22Rv1 (cell line): ENCODE measurements around the gene LFNG.

Experiments used
- H3K27ac ChIP-seq: fragments of 450-650 bp; 2 replicates; pipeline ENCODE4 v1.5.1; 2017
- CTCF ChIP-seq: fragments of 450-650 bp; IDR thresholded peaks from 2 replicates; pipeline ENCODE4 v1.5.1; 2017; ENCODE audit warnings: mild to moderate bottlenecking
- ZFX ChIP-seq: fragments of 450-650 bp; IDR thresholded peaks from 2 replicates; pipeline ENCODE4 v1.6.1; 2017; ENCODE audit warnings: antibody characterized with exemption, borderline replicate concordance

The LFNG gene

GRCh38 chr7:2498708-2499107, 20.9 kb upstream of the LFNG start:
- no peak overlapping the region for H3K27ac ChIP-seq
- TF ChIP-seq CTCF: no peak
- TF ChIP-seq ZFX: no peak

GRCh38 chr7:2499181-2499580, 20.4 kb upstream of the LFNG start:
- H3K27ac ChIP-seq: no peak overlapping the region
- no peak for TF ChIP-seq ZFX
- no peak for TF ChIP-seq CTCF

- H3K27ac ChIP-seq: no peak overlapping the region
- TF ChIP-seq CTCF (no peak), ZFX (no peak)
Observed at GRCh38 chr7:2499719-2500430, 19.7 kb upstream of the LFNG start.

GRCh38 chr7:2500701-2501100, 18.9 kb upstream of the LFNG start:
- TF ChIP-seq ZFX (no peak), CTCF (no peak)
- H3K27ac ChIP-seq: no peak overlapping the region

- TF ChIP-seq ZFX: no peak
- no peak for TF ChIP-seq CTCF
Observed at GRCh38 chr7:2501947-2502646, 17.5 kb upstream of the LFNG start.

GRCh38 chr7:2502647-2502966, 17.0 kb upstream of the LFNG start:
- no peak overlapping the region for H3K27ac ChIP-seq
- TF ChIP-seq CTCF: no peak

More at GRCh38 chr7:2501947-2502646, 17.5 kb upstream of the LFNG start:
- H3K27ac ChIP-seq: no peak overlapping the region

GRCh38 chr7:2503056-2503941, 16.3 kb upstream of the LFNG start:
- no peak overlapping the region for H3K27ac ChIP-seq
- TF ChIP-seq CTCF (no peak), ZFX (no peak)
